Stimulated activated CD4-positive, alpha-beta T cell treated with anti-CD3 and anti-CD28 coated beads, Interleukin-2, amount 100 ng/mL, for 48 hours (primary cell): Measurements from ENCODE around the gene HLF.

Experiments
- DNase-seq, 2 donors: peaks; one replicate each; pipeline ENCODE4 v3.0.0-alpha.2; 2020

HLF gene

DNA sequence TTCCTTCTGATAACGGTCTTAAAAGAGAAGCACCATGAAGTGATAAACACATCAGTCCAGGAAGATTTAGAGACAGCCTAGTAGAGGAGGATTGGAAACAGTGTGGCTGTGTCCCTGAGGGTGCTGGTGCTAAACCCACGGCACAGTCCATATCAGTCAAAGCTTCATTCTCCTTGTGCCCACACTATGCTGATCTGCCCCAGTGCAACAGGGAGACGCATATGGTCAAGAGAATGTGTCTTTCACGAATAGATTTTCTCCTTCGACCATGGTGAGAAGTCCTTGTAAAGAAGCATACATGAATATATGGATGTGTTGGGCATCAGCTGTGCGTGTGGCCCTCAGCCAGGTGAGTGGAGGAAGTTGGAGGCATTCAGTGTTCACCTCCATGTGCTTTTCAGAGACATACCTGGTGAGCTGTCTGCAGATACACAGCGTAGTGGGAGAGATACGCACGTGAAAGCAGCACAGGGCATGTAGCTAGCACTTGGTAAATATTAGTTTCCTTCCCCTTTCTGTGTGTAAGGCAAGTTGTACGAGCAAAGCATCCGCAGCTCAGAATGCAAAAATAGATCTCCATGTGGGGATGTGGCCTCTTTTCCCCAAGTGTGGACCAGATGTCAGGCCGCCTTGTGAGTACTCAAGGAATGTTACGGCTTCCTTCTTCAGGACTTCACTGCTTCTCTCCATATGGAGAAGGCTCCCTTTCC lies 29.4 kb downstream of the HLF start:
- DNase-seq = no peak

DNA sequence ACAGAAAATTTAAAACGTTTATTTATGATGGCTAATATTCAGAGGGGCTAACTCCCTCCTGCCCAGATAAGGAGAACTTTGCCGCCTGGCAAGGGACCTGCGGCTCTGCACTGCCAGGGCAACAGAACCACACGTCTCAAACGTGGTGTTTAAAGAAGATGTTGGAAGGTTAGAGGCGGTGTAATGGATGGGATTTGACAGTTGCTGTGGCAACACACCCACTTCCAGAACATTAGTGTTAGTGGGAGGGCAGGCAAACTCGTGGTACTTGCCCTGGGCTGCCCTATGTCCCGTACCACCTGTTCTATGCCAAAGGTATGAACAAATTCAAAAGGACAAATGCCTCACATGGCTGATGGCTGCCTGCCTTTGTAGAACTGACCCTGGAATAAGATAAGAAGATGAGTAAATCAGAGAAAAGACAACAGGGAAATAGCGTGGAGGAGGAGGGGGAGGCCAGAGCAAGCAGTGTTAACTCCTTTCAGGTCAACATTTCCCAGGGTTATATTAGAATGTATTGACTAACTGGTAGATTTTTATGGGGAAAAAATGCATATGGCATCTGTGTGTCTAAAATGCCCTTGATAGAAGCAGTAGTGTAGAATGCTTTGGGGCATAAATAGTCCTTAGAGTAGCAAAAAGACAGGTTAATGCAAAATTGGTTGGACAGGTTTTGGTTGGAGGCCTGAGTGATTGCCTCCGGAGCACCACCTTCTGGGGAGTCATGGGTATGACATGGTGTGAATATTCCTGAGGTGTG lies 30.8 kb downstream of the HLF start:
- peak; percentile 36 to 49 for DNase-seq

DNA sequence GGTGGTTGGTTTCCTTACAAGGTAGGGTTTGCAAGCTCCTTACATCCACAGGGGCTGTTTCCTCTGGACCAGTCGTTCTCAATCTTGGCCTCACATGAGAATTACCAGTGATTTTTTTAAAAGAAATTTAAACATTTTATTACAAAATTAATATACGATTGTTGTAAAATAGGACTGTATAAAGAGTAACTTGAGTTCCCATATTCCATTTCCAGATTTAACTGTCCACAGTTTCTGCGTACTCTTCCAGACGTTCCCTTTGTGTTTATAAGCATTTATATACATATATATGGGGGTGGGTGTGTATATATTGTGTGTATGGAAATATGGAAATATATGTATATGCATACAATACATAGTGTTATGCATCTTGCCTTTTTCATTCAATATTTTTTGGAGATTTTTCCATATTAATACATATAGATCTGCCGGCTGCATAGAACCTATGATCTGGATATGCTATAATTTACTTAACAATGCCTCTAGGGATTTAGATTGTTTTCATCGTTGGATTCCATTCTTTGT lies 31.5 kb downstream of the HLF start:
- no peak for DNase-seq

DNA sequence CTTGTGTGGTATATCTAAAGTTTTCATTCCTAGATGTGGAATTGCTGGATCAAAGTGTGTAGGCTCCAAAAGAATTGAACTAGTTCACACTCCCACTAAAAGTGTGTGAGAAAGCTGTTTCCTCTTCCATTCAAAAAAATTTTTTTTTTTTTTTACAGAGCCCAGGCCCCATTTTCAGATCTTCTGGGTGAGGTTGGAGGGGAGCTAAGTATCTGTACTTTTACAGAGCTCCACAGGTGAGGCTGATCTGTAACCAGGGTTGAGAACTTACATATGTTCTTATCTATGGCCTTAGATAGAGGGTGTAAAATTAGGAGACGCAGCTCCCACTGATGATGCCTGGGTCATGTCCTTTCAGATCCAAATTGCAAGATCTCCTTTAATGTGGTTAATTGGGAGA lies 31.9 kb downstream of the HLF start:
- DNase-seq = no peak

DNA sequence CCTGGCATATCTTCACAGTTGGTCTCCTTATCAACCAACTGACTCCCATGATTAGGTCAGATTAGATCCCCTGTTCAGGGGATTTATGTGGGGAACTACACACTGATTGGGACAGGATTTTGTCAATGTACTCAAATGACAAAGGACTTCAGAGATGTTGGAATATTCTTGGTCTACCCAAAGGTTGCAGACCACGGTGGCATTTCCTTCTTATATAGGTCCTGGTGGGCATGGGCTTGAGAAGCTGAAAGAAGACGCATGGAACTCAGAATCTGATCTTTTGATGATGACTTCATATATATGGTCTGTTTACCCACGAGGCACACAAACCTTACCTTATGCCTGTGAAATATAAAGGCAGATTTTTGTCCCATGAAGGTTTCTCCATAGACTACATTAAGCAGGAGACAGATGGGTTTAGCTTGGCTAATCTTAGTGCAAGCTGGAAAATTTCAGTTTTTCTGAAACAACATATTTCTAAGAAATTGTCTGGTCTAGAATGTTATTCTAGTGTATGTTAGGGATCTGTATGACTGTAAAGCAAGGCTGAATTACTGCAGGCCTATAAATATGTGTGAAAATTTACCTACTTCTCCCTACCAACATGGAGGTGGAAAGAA lies 33.5 kb downstream of the HLF start:
- DNase-seq = no peak

DNA sequence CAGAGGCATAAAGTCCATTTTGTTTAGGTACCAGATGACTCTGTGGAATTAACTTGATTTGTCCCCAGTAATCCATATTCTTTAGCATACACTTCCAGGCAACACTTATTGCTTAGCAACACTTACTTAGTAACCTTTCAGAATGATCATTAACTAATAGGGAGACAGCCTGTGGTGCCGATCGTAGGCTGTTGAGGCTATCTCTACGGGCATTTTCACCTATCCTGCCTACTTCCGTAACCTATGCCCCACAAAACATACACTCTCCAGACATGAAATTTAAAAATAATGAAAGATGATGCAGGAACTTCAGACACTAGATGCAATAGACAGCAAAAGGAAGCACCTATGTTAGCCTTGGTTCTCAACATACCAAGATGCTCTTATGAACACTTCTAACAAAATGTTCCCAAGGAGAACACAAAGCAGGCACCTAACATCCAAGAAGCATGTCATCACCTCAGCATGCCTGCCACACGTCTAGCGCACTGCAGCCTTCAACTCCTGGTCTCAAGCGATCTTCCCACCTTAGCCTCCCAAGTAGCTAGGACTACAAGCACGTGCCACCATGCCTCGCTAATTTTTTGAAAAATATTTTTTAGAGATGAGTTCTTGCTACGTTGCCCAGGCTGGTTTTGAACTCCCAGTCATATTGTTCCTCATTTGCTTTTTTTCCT lies 34.5 kb downstream of the HLF start:
- DNase-seq = no peak

DNA sequence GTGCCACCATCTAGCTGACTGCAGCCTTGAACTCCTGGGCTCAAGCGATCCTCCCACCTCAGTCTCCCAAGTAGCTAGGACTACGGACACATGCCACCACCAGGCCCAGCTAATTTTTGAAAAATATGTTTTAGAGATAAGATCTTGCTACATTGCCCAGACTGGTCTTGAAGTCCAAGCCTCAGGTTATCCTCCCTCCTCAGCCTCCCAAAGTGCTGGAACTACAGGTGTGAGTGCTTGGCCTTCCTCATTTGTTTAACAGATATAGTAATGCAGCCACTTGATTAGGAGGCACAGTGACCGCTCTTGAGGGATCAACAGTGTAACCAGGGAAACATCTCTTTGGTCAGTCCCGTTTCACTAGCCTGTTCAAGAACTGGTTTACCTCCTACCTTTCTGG lies 35.1 kb downstream of the HLF start:
- DNase-seq = no peak

DNA sequence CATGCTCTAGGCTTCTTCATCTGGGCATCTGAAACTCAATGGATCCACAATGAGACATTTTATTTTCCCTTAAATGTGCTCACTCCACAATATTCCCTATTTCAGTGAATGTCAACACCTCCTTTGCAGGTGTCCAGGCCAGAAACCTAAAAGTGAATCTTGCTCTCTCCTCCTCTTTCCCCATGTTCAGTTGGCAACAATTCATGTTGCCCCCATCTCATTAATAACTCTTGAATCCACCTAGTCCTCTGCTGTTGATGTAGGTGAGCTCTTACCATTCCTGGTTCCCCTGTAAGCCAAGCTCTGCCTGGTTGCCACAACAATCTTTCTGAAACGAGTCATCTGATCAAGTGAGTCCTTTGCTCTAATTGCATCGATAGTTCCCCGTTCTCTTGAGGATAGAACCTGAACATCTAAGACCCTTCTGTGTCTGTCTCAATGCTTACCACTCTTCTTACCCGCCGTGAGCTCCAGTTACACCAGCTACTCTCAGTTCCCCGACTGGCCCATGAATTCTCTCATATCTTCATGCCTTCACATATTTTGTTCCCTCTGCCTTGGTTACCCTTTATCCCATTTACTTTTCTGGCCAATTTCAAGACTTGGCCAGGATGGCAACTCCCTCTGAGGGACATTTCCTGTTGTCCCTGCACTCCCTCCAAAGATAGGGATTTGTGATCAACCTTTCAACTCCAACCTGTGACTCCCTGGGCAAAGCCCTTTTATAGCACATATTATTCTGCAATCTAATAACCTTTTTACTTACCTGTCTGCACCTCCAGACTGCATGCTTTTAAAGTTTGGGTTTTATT lies 35.9 kb downstream of the HLF start:
- DNase-seq = no peak

DNA sequence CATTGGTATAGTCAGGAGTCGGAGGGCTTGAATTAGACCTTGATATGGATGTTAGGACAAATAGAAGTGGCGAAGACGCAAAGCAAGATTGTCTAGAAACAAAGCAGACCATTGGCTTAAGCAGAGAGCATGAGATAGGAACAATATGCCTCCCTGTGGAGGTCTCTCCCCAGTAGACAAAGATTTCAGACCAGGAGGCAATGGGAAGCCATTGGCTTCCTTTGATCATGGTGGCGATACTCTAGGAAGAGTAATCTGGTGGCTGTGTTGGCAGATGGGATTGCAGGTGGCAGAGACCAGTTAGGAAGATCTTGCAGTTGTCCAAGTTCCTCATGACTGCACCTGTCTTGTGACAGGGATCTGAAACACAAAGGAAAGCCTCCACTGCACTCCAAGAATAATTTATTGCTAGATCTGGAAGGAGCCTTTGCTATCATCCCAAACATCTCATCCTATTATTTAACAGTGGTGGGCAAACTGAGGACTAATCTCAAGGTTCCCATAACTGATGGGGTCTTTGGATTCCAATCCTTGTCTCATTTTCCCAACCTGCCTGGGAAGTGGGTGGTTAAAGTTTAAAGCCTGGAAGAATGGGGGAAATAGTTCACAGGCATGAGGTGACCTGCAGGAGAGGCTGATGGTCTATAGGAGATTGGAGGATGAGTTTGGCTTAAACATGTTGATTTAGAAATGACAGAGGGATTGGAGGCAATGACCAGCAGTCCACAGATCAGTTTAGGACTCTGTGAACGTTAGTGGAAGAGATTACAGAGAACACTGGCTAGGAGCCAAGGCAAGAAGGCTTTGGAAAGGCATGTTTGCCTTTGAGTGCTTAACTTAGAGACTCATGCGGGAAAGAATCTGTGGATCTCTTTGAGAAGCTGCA lies 37.0 kb downstream of the HLF start:
- DNase-seq = no peak

DNA sequence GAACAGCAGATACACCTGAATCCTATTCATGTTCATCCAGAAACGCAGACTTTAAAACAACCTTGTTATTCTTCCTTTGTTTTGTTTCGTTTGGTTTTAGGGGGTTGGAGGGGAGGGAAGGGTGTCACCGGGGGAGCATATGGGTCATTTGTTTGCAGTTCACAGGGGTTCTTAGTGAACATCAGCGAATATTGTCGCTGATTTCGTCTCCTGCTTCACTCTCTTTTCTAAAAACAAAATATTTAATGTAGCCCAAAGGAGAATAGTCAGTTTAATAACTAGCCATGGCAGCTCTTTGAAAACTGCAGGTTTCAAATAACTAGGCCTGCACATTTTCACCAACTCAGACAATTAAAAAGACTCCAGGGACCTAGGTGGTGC lies 37.6 kb downstream of the HLF start:
- DNase-seq = no peak

DNA sequence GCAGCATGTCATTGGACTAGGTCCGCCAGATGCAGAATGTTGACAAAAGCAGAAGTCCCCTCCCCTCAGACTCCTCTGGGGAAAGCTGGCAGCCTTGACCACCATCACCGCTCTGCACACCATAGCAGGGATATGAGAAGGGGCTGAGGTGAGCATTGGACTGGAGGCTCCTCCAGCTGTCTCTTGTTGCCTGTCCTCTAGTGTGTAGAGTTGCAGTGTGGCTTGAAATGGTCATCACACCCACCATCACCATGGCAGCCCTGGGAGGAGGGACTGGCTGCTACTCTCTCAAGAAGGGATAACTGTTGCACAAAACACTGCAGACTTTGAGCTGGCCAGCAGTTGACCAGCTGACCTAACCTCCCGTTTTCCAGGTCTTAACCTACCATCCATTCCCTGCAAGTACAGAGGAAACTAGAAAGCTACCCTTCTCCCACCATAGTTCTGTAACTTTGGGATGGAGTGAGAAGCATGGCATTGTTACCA lies 38.3 kb downstream of the HLF start:
- no peak for DNase-seq

DNA sequence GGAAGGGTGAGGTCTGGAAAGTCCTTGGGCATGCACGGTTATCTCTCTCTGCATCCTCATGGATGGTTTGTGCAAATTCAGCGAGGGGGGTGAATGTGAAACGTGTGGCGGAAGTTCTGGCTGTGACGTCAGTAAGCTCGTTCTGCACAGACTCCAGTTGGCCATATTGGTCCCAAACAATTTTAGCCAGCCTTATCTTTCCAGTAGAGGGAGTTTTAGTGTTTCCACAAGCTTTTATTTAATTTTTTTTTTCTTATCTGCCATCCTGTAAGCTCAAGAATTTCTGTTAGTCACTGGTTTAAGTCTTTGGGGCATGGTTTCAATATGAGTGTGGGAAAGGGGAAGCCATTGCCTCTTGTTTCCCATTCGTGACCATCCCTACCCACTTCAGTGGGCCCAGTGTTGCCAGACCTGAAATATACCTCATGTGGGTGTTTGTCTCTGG lies 39.0 kb downstream of the HLF start:
- no peak for DNase-seq

DNA sequence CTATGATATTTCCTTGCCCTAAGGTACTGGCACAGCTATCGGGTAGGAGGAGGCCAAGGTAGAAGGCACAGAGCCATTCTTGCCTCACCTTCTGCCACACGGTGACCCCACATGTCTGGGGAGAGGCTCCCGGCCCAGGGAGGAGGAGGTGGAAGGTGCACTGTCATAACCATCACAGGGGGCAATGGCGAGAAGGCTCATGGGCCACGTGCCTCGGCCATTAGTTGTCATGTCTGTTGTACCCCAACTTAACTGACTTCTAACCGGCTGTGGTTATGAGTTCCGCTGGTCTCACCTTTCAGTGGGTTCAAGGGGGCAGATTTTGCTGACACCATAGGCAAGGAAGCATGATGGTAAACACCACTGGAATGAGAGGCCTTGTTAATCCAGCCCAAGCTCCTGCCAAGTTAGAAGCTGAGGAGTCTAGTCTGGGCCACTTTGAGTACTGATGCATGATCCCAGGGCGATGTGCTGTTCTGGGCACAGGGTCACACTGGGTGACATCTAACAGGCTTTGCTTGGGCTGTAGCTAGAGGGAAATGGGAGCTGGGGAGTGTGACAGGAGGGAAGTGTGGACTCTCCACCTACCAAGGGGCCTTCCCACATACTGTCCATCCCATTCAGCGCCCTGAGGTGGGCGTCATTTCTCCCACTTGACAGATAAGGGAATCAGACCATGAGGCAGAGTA lies 39.6 kb downstream of the HLF start:
- DNase-seq = no peak

DNA sequence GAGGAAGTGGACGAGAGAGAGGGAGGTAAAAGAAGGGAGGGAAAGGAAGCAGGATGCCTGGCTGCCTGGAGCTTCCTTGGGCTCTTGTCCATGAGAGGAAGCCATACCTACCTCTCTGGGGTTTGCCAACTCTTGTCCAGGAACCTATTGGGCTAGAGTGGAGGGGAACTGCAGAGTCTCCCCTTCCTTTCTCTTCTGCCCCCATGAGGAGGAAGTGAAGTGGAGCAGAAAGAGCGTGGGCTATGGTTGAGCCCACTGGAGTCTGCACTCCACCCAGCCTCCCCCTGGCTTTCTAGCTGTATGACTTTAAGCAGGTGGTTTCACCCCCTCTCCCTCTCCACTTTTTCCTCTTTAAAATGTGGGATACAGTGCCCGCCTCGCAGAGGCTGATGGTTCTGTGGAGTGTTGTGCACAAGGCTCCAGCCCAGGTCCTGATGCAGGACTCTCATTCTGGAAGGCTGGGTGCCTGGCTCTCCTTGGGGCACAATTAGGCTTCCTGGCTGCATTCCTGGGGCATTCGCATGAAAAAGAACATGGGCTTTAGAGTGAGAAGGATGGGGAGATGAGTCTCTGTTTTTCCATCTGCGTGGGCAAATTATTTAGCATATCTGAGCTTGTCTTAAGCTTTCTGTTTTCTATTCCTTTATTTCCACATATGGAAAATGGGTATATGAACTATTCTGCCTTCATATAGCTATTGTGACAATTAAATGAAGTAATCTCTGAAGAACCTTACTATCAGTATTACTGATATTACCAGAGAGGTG lies 40.7 kb downstream of the HLF start:
- no peak for DNase-seq

DNA sequence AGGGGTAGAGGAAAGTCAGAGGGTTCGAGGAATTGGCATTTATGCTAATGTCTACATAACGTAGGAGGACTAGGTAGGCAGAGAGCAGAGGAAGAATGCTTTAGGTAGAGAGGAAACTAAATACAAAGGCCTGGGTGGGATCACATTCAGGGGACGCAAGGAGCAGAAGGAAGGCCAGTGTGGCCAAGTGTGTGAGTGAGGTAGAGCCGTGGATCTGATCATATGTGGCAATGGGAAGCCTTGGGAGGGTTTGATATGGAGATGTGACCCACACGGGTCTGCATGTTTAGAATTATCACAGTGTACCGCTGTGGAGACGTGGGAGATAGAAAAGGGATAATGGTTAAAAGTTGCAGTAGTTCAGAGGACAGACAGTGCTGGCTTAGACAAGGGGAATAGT lies 43.1 kb downstream of the HLF start:
- no peak for DNase-seq

DNA sequence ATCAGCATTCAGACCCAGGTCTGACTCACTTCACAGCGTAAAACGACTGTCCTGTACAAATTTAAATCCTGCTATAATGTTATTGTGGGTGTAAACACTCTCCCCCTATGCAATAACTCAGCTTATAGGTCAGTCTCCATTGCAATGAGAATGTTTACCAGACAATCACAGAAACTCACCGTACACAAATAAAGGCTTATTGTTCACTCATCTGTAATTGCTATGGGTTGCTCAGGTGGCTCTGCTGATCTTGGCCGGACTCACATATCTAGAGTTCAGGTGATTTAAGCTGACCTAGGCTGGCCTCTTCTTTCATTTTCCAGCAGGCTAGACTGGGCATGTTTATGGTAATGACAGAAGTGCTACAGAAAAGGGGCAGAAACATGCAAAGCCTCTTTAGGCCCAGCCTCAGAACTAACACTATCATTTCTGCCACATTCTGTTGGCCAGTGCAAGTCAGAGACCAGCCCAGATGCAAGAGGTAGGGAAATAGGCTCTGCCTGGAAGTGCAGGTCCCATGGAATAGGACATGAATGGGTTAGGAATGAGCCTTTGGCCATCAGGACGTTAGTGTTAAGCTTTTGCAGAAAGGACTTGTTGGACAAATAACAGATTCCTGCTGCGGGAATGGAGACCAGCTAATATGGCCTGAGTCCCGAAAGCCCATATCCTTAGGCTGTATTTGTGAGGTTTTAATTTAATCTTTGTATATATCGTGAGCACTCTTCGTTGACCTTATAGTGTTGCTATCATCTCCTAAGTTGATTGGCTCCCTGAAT lies 44.0 kb downstream of the HLF start:
- no peak for DNase-seq

DNA sequence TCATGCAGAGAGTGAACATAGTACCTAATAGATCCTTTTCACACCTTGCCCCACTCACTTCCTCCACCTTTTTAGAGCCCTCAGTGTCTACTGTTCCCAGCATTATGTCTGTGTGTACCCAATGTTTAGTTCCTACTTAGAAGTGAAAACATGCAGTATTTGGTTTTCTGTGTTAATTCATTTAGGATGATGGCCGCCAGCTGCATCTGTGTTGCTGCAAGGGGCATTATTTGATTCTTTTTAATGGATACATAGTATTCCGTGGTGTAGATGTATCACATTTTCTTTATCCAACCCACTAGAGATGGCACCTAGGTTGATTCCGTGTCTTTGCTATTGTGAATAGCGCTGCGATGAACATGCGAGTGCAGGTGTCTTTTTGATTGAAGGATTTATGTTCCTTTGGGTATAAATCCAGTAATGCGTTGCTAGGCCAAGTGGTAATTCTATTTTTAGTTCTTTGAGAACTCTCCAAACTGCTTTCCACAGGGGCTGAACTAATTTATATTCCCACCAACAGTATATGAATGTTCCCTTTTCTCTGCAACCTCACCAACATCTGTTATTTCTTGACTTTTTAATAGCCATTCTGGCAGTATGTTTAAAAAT lies 47.1 kb downstream of the HLF start:
- DNase-seq = no peak

DNA sequence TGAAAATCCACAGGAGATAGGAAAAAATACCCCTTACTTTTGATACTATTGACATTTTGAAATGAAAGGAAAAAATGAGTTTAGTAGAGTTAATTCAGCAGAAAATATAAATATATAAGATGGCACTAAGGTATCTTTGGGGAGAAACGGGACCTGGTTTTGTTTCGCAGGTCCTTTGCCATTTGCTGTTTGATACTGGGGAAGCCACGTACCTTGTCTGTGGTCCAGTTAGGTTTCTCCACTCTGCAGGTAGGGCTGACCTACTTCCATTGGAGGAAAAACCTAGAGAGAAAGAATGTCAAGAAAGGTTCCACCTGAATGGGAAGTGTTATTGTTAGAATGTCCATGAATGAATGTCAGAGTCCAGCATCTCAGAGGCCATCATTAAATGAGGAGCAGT lies 48.1 kb downstream of the HLF start:
- no peak for DNase-seq
